ENCODE data around the gene MCUR1.
"Not testable (repeated sequence)": the region's sequence is repeated elsewhere in the genome, so short reads cannot be mapped to it uniquely, and the experiment has no call there.

Gene MCUR1

GRCh38 chr6:13772358-13773030 is 41.9 kb downstream of the MCUR1 start:
- not testable (repeated sequence) for DNase-seq

DNA sequence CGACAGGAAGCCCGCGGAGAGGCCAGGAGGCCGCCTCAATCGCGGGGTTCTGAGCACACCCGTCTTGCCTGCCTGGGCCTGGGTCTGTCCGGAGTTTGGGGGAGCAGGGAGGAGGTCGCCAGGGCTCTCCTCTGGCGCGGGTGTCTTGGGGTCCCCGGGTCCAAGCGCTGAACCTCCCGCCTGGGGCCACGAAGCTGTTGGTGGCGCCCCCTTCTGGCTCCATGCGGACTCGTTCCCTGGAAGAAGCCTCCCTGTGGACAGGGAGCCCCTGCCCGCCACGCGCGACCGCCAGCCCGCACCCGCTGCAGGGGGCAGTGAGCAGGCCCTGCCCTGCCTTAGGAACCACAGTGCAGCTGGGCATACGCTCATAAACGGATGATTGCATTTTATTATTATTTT is 44.7 kb downstream of the MCUR1 start:
- DNase-seq = no peak

DNA sequence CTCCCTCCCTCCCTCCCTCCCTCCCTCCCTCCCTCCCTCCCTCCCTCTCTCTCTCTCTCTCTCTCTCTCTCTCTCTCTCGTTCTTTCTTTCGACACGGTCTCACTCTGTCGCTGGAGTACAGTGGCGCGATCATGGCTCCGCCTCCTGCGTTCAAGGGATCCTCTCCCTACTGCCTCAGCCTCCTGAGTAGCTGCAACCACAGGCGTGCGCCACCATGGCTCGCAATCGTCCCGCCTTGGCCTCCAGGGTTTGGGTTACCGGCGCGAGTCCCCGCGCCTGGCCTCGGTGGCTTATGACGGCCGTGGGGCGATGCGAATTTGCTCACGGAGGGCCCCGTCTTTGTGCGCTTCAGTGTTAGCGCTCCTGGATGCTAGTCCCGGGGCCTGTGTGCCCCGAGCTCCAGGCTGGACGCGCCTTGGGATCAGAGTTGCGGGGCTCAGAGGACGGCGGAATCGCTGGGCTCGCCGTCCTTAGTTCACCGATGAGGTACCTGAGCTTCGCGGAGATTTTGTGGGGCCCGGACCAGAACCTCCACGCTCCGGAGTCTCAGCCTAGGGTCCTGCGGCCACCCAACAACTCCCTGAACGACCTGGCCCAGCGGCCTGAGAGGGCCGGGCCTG is 45.2 kb downstream of the MCUR1 start:
- DNase-seq = no peak

DNA sequence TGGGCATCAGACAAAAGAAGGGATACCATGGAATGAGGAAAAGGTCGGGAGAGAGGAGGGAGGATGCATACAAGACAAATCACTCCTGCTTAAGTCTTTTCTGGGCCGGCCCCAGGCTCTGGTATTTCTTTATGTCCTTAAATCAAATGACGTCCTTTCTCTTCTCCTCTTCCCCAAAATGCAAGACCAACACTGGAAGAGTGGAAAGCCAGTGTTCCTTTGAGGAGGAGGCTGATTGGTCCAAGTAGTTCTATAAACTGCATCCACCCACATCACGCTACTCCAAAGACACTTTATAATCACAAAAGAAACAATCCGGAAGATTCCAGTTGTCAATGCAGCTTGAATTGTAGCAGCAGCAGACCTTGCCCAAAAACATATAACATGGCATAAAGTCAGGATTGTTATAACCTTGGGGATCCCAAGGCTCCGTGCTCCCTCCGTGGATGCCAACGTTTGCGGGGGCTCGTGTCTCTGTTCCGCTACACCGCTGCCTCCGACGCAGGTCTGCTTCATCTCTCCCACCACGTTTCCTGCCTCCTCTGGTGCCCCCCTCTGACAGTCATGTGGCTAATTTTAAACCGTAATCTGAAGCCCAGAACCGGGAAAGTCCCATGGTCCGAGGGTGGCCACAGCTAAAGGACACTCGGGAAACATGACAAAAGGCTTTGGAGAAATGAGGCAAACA is 47.1 kb downstream of the MCUR1 start:
- peak; percentile 23 for DNase-seq

GRCh38 chr6:13766201-13766634 is 48.1 kb downstream of the MCUR1 start:
- DNase-seq = no peak

DNA sequence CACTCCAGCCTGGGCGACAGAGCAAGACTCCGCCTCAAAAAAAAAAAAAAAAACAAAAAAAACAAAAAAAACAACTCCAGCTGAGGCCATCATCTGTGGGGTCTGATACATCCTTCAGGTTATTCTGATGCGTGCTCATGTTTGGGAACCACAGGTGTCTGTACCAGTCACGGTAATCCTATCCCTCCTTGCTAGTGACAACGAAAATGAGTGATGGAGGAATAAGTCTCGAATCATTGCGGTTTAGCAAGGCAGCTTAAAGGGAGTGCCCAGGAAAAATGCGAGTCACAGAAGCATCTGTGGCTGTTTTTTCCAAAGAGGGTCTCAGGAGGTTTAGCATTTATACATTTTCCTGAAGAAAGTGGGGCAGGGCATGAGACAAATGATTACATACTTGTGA is 48.8 kb downstream of the MCUR1 start:
- DNase-seq = no peak

GRCh38 chr6:13764996-13765395 is 49.4 kb downstream of the MCUR1 start:
- no peak for DNase-seq

DNA sequence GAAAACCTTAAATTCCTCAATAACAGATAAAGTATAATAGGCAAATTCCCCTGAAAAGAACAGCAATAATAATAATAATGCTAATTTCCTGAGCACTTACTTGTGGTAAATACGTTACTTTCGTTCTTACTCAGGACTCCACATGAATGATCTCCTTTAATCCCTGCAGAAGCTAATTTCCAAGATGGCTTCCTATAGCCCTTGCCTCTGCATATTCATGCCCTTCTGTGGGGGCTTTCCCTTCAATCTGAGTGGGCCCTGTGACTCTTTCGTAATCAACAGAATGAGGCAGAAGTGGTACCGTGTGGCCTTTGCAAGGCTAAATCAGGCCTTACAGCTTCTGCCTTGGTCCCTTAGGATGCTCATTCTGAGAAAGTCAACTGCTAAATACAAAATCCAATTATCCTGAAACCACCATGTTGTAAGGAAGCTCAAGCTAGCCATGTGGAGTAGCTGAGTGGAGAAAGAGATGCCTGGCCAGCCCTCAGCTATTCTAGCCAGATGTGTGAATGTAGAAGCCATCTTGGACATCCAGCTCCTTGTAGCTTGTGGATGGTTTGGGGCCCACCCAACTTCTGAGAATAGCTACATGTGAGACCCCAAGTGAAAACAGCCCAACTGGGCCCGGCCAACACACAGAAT is 50.5 kb downstream of the MCUR1 start:
- DNase-seq = no peak

- DNase-seq = no peak
These were observed 51.5 kb downstream of the MCUR1 start for GRCh38 chr6:13762611-13763441.

DNA sequence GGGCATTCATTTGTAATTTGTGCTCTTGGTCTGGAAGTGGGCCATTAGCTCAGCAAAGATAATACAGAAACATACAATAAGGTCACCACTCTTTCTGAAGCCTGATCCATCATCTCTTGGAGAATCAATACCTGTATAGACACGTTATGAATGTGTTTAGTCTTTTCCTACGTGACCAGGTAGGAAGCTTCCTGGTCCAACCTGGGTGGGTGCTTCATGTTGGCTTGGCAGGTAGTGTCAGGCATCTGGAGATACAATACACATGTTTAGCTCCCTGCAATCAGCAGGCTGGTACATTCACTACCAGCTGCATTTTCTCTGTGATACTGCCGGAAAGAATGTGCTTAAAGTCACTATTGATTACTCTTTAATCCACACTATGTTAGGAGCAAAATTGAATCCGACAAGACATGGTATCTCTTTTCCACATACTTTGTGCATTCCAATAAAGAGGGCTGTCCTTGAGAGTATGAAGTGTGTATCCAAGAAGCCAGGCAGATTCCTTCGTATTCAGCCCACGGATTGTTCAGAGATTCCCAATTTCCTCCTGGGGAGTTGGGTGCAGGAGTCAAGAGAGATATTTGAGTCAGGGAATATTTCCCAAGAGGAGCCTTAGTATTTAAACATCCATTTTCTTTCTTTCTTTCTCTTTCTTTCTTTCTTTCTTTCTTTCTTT is 52.9 kb downstream of the MCUR1 start:
- DNase-seq = no peak

DNA sequence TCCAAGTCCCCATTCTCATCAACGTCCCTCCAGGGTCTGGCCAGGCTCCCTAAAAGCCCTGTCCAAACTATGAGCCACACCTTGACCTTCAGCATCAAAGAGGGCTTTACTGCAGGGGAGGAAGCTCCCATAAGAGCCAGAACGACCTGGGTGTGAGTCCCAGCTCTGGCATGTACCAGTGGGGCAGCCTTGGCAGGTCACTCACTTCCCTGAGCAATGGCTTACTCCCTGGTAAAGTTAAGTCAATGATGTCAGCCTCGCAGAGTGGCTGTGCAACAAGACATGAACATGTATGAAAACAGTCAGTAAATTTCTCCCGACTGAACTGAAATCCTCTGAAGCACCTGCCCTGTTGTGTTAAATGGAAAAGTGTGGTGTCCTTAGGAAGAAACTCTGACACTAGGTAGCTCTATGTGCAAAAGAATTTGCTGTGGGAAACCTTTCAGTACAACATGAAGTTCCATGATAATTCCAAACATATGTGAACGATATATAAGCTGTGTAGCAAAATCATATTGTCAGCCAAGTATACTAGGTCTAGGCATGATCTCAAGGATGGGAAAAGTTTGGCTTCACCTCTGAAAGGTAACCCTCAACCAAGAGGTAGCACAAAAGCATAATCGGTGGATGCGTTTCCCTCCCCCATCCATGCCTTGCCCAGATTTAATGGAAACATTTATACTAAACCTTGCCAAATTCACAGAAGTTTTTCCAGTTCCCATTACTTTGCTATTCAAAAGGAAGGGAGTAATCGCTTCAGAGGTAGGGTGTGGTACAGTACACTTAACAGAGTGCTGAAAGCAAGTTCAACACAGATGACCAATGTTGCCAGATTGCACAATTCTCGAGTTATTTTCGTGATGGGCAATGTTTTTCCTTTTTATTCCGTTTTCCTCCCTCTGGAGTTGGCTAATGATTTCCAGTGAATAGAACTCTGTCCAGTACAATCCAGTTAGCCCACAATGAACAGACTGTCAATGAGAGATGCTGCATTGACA is 53.8 kb downstream of the MCUR1 start:
- DNase-seq = no peak

GRCh38 chr6:13759025-13759424 is 55.3 kb downstream of the MCUR1 start:
- no peak for DNase-seq

DNA sequence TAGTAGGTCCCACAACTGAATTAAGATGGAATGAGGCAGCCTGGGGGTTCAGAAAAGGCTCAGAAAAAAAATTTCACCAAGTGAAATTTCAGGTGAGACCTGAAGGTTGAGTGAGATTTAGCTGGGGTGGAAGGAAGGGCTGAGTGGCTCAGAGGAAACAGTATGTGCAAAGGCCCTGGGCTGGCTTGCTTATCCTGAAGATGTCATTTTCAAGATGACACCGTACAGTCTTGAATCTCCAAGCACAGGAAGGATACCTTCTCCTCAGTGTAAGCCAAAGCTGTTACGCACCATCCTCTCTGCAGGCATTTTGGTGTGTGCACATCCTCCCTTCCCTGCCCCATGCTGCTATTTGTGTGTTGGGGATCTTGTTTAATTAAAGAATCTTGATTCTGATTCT is 59.7 kb downstream of the MCUR1 start:
- DNase-seq = no peak

- DNase-seq = no peak
These were observed 70.6 kb downstream of the MCUR1 start for GRCh38 chr6:13743736-13744127.

- no peak for DNase-seq
These were observed 71.2 kb downstream of the MCUR1 start for GRCh38 chr6:13742961-13743735.

GRCh38 chr6:13741365-13741764 is 73.0 kb downstream of the MCUR1 start:
- no peak for DNase-seq
